ENCODE results near the gene ALOX12B.
"Not testable (repeated sequence)": the region's sequence is repeated elsewhere in the genome, so short reads cannot be mapped to it uniquely, and the experiment has no call there.

ALOX12B gene

DNA sequence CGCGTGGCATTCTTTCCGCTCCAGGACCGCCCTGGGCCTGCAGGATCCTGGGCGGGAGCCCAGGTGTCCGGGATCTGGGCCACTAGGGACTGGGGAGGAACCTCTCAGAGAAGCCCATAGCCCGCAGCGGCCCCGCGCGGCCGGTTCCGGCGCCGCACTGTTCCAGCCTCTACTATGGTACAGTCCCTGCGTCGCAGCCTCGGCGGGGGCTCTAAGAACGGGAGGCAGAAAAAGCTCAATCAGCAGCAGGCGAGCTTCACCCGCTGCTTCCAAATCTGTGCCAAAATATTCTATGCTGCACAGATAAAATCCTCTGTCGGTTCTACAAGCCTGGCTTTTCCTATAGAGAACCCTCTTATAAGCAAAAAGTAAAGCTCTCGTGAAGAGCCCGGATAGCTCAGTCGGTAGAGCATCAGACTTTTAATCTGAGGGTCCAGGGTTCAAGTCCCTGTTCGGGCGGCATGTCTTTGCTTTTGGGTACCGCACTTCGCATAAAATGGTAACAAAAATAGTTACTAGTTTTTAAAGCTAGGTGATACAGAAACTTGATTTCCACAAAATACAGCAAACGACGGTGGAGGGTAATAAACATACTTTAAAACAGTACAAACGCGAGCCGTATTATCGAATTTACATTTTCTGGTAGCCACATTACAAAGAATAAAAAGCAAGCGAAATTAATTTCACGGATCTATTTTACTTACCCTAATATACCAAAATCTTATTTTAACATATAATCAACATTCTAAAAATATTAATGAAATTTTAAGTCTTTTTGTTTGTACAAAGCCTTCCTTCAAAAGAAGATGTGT lies 31.5 kb upstream of the ALOX12B start:
- DNase-seq: peak; percentile 88

- peak; percentile 32 for DNase-seq
Measured at GRCh38 chr17:8117980-8118768, 30.7 kb upstream of the ALOX12B start, which contains the start of gene ALOXE3. ALOXE3 (minus strand) TSS chr17:8118514; CDS start chr17:8117990, 524 bp downstream.

GRCh38 chr17:8117367-8117979 lies 30.0 kb upstream of the ALOX12B start:
- DNase-seq: no peak

DNA sequence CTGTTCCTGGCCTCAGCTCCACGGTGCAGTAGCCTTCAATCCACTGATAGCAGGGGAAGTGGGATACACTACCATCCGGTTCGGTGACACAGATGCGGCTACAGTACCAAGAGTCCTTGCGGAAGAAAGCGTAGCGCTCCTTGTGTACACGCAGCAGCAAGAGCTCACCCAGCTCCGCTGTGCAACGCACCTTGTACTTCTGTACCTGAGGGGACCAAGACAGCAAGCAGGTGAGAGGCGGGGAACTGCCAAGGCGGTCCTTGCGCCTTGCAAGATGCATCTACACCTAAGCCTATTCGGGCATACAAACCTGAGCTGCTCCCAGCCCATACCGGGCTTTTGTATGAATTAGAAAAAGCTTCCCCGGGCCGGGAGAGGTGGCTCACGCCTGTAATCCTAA lies 29.3 kb upstream of the ALOX12B start:
- DNase-seq: no peak

DNA sequence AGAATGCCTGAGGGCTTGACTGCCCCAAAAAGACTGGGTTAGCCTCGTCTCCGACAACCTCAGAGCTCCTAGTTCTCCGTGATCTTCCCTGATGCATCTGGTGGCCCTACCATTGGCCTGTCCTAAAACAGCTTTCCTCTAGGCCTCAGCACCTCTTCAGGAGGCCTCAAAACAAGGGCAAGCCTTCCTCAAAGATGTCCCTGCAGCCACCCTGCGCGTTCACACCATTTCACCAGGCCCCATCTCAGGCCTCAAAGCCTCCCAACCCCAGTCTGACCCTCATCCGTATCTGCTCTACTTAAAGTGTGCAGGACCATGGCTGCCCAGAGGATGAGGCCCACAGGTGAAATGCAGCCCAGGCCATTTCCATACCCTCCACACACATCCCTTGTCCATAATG lies 23.4 kb upstream of the ALOX12B start:
- no peak for DNase-seq

DNA sequence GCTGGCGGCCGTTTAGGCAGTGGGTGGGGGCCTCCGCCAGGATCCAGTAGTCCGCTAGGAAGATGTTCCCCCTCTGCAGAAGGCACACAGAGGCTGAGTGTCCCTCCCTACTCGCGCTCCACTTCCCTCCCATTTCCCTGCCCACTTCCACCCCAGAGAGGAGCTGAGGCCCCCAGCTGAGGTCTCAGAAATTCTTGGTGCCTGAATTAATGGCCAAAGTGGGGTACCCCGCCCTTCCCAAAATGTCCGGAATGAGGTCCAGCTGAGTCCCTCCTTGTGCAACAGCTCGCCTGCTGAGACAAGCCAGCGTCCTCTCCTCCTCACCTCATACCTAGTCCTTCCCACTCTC lies 22.9 kb upstream of the ALOX12B start:
- DNase-seq: no peak

- peak; percentile 82 for DNase-seq
Measured at GRCh38 chr17:8109661-8110455, 22.3 kb upstream of the ALOX12B start.

DNA sequence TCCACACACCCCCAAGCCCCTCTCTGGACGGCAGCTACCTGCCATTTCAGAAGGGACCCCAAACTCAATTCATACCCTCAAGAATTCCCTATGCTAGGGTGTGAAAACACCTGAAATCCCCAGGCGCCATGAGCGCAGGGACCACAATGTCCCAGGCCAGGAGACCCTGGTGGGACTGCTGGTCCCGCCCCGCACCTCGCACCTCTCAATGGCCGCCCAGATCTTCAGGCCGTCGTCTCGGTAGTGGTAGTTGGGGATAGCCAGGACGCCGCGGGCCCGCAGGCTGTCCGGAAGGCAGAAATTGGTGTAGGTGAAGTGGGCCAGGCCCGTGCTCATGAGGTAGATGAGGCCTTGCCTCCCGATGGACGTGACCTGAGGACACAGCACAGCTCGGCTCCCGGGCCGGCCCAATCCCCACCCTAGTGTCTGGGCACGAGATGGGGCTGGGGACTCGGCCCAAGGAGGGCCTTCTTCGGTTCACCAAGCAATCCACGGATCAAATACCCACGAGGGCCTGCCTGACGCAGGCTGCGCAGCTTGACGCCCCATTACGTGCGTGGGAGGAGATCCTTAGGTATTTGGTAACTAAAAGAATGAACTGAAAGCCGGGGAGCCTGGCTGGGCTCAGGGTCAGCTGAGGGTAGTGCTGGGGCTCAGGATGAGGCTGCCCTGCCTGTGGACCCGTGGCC lies 21.6 kb upstream of the ALOX12B start:
- no peak for DNase-seq

DNA sequence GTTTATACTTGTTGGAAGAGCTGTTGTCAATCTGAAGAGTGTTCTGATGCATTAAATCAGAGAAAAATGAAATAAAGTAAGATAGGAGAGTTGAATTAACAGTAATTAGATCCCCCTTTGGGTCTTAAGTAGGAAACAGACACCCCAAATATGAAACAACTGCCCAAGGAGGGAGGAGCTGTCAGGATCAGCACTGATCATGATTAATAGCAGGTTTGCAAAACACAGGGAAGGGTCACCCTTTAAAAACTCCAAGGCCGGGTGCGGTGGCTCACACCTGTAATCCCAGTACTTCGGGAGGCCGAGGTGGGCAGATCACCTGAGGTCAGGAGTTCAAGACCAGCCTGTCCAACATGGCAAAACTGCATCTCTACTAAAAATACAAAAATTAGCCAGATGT lies 19.5 kb upstream of the ALOX12B start:
- DNase-seq: not testable (repeated sequence)

GRCh38 chr17:8105957-8106398 lies 18.5 kb upstream of the ALOX12B start:
- no peak for DNase-seq

DNA sequence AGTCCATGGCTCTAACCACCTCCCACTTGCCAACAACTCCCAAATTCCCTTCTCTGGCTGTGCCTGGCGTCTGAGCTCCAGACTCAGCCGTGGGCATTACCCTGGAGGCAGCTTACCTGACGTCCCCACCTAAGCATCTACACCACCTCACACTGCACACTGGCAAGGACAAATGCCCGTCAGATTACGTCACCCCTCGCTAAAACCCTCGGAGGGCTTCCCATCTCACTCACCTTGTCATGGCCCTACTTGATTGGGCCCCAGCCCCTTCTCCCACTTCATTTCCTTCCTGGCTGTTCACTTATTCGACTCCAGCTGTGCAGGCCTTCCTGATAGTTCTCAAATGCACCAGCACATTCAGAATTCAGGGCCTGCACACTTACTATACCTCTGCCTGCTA lies 17.4 kb upstream of the ALOX12B start:
- no peak for DNase-seq

DNA sequence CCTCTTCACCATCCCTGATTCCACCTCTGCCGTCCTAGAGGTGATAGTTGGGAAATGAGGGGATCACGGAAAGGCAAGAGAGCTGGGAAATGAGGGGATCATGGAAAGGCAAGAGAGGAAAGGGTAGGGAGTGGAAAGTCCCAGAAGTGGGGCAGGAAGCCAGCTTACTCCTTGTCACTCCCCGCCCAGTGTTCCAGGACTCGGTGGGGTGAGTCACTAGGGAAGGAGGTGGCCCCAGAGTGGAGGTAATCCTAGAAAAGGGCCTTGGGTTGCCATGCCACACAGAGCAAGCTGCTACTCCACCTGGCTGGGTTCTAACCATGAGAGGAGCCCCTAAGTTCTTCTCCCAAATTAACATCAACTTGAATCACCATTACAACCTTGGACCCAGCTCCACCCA lies 16.0 kb upstream of the ALOX12B start:
- DNase-seq: no peak

- no peak for DNase-seq
Measured at GRCh38 chr17:8101721-8102120, 14.2 kb upstream of the ALOX12B start.

- no peak for DNase-seq
Measured at GRCh38 chr17:8100763-8101162, 13.2 kb upstream of the ALOX12B start.

- no peak for DNase-seq
Measured at GRCh38 chr17:8100111-8100510, 12.6 kb upstream of the ALOX12B start.

GRCh38 chr17:8096541-8096940 lies 9.0 kb upstream of the ALOX12B start:
- no peak for DNase-seq

DNA sequence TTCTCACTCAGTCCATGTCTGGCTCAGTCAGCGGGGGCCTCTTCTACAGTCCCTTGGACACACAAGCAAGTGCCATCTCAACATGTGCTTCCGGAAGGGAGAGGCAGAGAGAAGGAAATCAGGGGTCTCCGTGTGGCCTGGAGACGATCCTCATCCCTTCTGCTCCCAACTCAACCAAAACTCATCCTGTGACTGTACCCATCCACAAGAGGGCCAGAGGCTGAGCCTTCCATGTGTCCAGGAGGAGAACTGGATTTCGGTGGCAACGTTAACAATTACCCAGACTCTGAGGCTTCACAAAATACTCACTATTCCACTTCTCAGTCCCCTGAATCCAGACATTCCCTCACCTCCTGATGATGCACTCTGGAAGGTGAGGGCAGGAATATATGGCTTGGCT lies 7.8 kb upstream of the ALOX12B start:
- no peak for DNase-seq

DNA sequence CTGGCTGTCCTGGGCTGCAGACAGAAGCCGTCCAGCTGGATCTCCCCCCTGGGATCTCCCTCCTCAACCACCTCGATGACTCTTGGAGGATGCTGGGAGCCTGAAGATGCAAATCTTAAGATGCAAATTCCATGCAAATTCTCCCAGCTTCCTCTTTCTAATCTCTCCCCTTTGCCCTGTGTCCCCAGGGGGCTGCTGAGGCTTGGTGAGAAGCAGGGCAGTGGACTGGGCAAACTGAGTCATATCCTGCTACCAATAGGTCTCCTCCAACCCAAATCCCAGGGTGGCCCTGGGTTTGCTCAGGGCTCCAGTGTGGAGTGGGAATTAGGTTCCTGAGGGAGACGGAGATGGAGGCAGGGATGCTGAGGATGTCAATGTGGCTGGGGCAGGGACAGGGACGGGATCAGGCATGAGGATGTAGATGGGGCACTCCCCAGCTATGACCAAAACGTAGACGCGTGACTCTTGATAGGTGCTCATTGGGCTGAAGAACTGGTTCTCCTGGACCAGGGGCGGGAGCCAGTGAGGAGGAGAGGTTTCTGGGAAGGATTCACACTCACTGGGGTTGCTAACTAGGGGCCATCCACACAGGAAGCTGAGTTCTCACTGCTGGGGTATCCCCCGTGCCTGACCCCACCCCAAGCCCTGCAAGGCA lies 3.6 kb upstream of the ALOX12B start:
- no peak for DNase-seq

GRCh38 chr17:8089728-8090127 lies 2.2 kb upstream of the ALOX12B start:
- no peak for DNase-seq

DNA sequence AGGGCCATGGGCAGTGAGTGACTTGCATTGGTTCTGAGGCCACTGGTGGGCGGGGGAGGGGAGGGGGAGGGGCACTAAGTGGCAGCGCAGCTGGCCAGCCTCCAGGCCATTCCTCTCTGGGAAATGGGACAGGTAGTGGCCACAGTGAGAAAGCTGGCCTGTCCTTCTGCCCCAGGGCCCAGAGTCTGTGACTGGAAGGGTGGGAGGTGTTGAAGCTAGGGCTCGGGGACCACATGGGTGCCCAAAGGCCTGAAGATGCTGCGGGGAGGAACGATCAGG lies 375 bp upstream of the ALOX12B start:
- no peak for DNase-seq

- DNase-seq: no peak
Measured at GRCh38 chr17:8084250-8084649, 3.3 kb downstream of the ALOX12B start.

GRCh38 chr17:8082292-8082691 lies 5.2 kb downstream of the ALOX12B start:
- no peak for DNase-seq

All from activated naive CD4-positive, alpha-beta T cell treated with Interleukin-2 at 50 U/mL for 16 hours (primary cell).